ENCODE results near the gene KLF3. TPM values are rescaled to one million over a fixed set of nuclear protein-coding genes. Genes with fewer than 3 reads are reported as not detected.
A peak's percentile ranks its signal among the peaks of the same experiment; 100 is the strongest.

KLF3 gene
- total and polyA plus RNA-seq, 9 of the 15 experiments (the other 6 are each of a cell fraction or from before 2014, with no cell fraction given) = 9.9 to 47.2 (median 18.1) TPM

- Histone ChIP-seq H3K9ac (ENCODE audit: insufficient read depth in 1 of 2, low read depth in 2 of 2, low read length in 2 of 2) (no peak overlapping the region), H3K27ac (ENCODE audit: extremely low read depth, low read depth, low read length) (no peak overlapping the region), H3K4me3 (no peak overlapping the region), H3K4me2 (ENCODE audit: insufficient read depth, low read length) (no peak overlapping the region), H3K9me1 (ENCODE audit: control insufficient read depth, insufficient read depth, low read length) (no peaks in the 10 kb centered on the region), H2AFZ (ENCODE audit: low read depth, low read length) (no peak overlapping the region), H3K27me3 (ENCODE audit: control insufficient read depth in 2 of 2, insufficient read depth in 2 of 2, low read length in 2 of 2) (no peaks in the 10 kb centered on the region), H4K20me1 (replicated peaks; ENCODE audit: control insufficient read depth, insufficient read depth, low read length) (no peaks in the 10 kb centered on the region), H3K4me1 (replicated peaks in 1 of 2; ENCODE audit: control insufficient read depth in 2 of 2, insufficient read depth in 2 of 2, low read length in 2 of 2) (no peaks in the 10 kb centered on the region), H3K36me3 (ENCODE audit: control insufficient read depth, insufficient read depth, low read length) (peaks cover 98% of the 10 kb centered on the region), H3K79me2 (ENCODE audit: control insufficient read depth, insufficient read depth, low read length) (peaks cover 21% of the 10 kb centered on the region), H3K9me3 (replicated peaks; ENCODE audit: control insufficient read depth, insufficient read depth, low read depth, low read length) (no peaks in the 10 kb centered on the region)
- 90% methylated on average over 9 of the region's 9 CpGs for WGBS (ENCODE audit: insufficient coverage, low coverage, missing lambda C conversion rate)
- CTCF ChIA-PET (ENCODE audit: low intra/inter-chr PET ratio) = no interaction called here
- intact Hi-C loops (cut with micrococcal nuclease) = no loop called here
- TF ChIP-seq PTRF (tag; IDR thresholded peaks at IDR 0.05) = no peak
- no peak for TF ChIP-seq SMAD1 (IDR thresholded peaks at IDR 0.05; ENCODE audit: low read depth, low read length, partially characterized antibody)
- peak; percentile 42 for TF ChIP-seq RBM22 (IDR thresholded peaks at IDR 0.05; ENCODE audit: low read depth, low read length, poor library complexity, severe bottlenecking)
- no peak for TF ChIP-seq ZNF12 (CRISPR knock-in tag; IDR thresholded peaks at IDR 0.05)
- TF ChIP-seq WHSC1 (IDR thresholded peaks at IDR 0.05; ENCODE audit: low read length) = no peak
- no peak for TF ChIP-seq HIVEP1 (CRISPR knock-in tag; IDR thresholded peaks at IDR 0.05)
- no peak for ATAC-seq
- no peak for FAIRE-seq
- POLR2A ChIA-PET = interaction anchor here (0.6 to 1.5 kb wide), 8 partner anchors 8 to 536 kb away, joined by 3 to 7 read pairs (median 3); no protein-coding TSS in a partner anchor
- no TSS peak for BruUV-seq (replicated peaks)
- no peak for DNase-seq (ENCODE audit: extremely low read depth in 1 of 4, low spot score in 3 of 4)
- in situ Hi-C loops (cut with MboI) = no loop called here
Observed at GRCh38 chr4:38691251-38692008, 27.4 kb downstream of the KLF3 start.

Measured in K562 (cell line).